HG02642 (cell line): ENCODE data around the gene NPR2.

ENCODE experiments used
- ATAC-seq: cut with Tn5 transposase; IDR thresholded peaks from one replicate; pipeline ENCODE4 v1.9.1; 2021; ENCODE audit warnings: mild to moderate bottlenecking; ENCODE audit not compliant: unreplicated experiment, poor library complexity

Gene NPR2

GRCh38 chr9:35852876-35853865 is 61.8 kb downstream of the NPR2 start:
- ATAC-seq: no peak

GRCh38 chr9:35854091-35854762 is 62.8 kb downstream of the NPR2 start:
- ATAC-seq: no peak

- ATAC-seq: no peak
Observed at GRCh38 chr9:35856206-35856605, 64.8 kb downstream of the NPR2 start.

GRCh38 chr9:35856882-35857281 is 65.5 kb downstream of the NPR2 start:
- ATAC-seq: no peak

- no peak for ATAC-seq
Observed at GRCh38 chr9:35858458-35858857, 67.1 kb downstream of the NPR2 start.
